K562 (cell line): ENCODE data around the gene NOSIP. TPM values are rescaled to one million over a fixed set of nuclear protein-coding genes. Genes with fewer than 3 reads are reported as not detected.

Experiments used
- CBX1 ChIP-seq: sonication (generic); IDR thresholded peaks from 2 replicates; pipeline ENCODE4 v1.6.1; 2016; ENCODE audit warnings: antibody characterized with exemption, low read depth, mild to moderate bottlenecking
- CEBPB ChIP-seq: fragments of 450-650 bp; IDR thresholded peaks from 2 replicates; pipeline ENCODE4 v1.6.1; 2016; ENCODE audit warnings: missing genetic modification characterization, missing compliant biosample characterization
- CTCFL ChIP-seq: IDR thresholded peaks from 2 replicates; pipeline ENCODE4 v1.6.1; 2011; ENCODE audit warnings: borderline replicate concordance, low read depth, mild to moderate bottlenecking, moderate library complexity, low read length; ENCODE audit not compliant: insufficient read depth, poor library complexity, severe bottlenecking
- KDM5B ChIP-seq: fragments of 200-600 bp; sonication (generic); IDR thresholded peaks from 2 replicates; pipeline ENCODE4 v1.6.1; 2012; ENCODE audit warnings: low read depth, mild to moderate bottlenecking, moderate library complexity, low read length, control low read depth, inconsistent platforms; ENCODE audit not compliant: insufficient replicate concordance
- MTA1 ChIP-seq: fragments of 450-650 bp; IDR thresholded peaks from 2 replicates; pipeline ENCODE4 v1.6.1; 2017; ENCODE audit warnings: borderline replicate concordance
- NFE2 ChIP-seq: IDR thresholded peaks from 2 replicates; pipeline ENCODE4 v1.6.1; 2014; ENCODE audit warnings: antibody characterized with exemption, low read depth
- NRF1 ChIP-seq, 2 experiments: fragments of 450-650 bp; IDR thresholded peaks in 1 of 2; conservative IDR thresholded peaks in 1 of 2; 2 replicates each; pipeline ENCODE4 v1.6.1; 2014; ENCODE audit warnings: mild to moderate bottlenecking in 2 of 2
- PTRF ChIP-seq: fragments of 450-650 bp; IDR thresholded peaks from 2 replicates; pipeline ENCODE4 v1.6.1; 2016; ENCODE audit warnings: mild to moderate bottlenecking, missing genetic modification characterization, missing compliant biosample characterization
- TFAM ChIP-seq: fragments of 250-450 bp; sonication (Bioruptor Pico); conservative IDR thresholded peaks from 2 replicates; pipeline ENCODE4 v1.5.0; 2021; ENCODE audit warnings: mild to moderate bottlenecking, moderate library complexity
- ZNF318 ChIP-seq, 2 experiments: fragments of 450-650 bp; IDR thresholded peaks; 2 replicates each; pipeline ENCODE4 v1.6.1; 2016; ENCODE audit warnings: mild to moderate bottlenecking in 2 of 2, borderline replicate concordance in 1 of 2, low read depth in 1 of 2, moderate library complexity in 1 of 2
- ZNF778 ChIP-seq: fragments of 450-650 bp; formaldehyde crosslinking; IDR thresholded peaks from 2 replicates; pipeline ENCODE4 v1.4.0; 2020; ENCODE audit warnings: mild to moderate bottlenecking, moderate library complexity
- polyA plus RNA-seq, 8 experiments: library from polyadenylated mRNA; depleted of rRNA in 4 of 8; stranded (reverse) in 5 of 8; unstranded in 3 of 8; fragments of >200 nt; fragmentation: Nextera tagmentation in 2 of 8; fragmentation: Illumina TruSeq in 1 of 8; extraction: Ambion mirVana in 2 of 8; extraction: Trizol in 1 of 8; gene quantifications; 2 replicates each; pipeline versions ENCODE4 v1.2.1 to v1.2.3, GENCODE V29; 2011 to 2014; ENCODE audit warnings: inconsistent platforms in 1 of 8, missing spikeins in 1 of 8
- total RNA-seq, 7 experiments: library from RNA; depleted of rRNA in 6 of 7; stranded (reverse); fragments of >200 nt in 6 of 7; fragmentation: Illumina TruSeq in 2 of 7; extraction: Trizol in 2 of 7; gene quantifications; 2 replicates each; pipeline versions ENCODE4 v1.2.1 to v1.2.3, GENCODE V29; 2011 to 2021; ENCODE audit warnings: low replicate concordance in 1 of 7
- TF ChIP-seq, protein P1 (sequence below): sonication (generic); formaldehyde crosslinking; IDR thresholded peaks from 2 replicates; pipeline ENCODE4 v1.8.0; 2022; ENCODE audit warnings: mild to moderate bottlenecking, missing genetic modification reagents
- TF ChIP-seq, protein P2 (sequence below): sonication (generic); formaldehyde crosslinking; IDR thresholded peaks from 2 replicates; pipeline ENCODE4 v1.8.1; 2023; ENCODE audit warnings: mild to moderate bottlenecking, missing genetic modification reagents

NOSIP gene
- total and polyA plus RNA-seq, 9 of the 15 experiments (the other 6 are each of a cell fraction or from before 2014, with no cell fraction given): 14.4 to 153 (median 79.9) TPM

GRCh38 chr19:49580264-49581006 lies at the start of gene NOSIP (continued):
- TF ChIP-seq ZNF318 (IDR thresholded peaks at IDR 0.05; ENCODE audit: borderline replicate concordance in 1 of 2, low read depth in 1 of 2) (no peak), CBX1 (no peak), CEBPB (no peak), NRF1 (conservative IDR thresholded peaks at IDR 0.05 in 1 of 2, IDR thresholded peaks at IDR 0.05 in 1 of 2) (peak in 1 of 2 experiments; percentile 21; a peak in 1 of 4 replicates), MTA1 (peak; percentile 42; the same call in 1 of the 2 replicates), KDM5B (peak; percentile 99), ZNF778 (no peak), TFAM (CRISPR knock-in tag) (no peak), CTCFL (no peak), PTRF (no peak), NFE2 (0 out of 2 replicates have a peak, but pooled peaks have one; percentile 29)
- TF ChIP-seq, protein P1, sequence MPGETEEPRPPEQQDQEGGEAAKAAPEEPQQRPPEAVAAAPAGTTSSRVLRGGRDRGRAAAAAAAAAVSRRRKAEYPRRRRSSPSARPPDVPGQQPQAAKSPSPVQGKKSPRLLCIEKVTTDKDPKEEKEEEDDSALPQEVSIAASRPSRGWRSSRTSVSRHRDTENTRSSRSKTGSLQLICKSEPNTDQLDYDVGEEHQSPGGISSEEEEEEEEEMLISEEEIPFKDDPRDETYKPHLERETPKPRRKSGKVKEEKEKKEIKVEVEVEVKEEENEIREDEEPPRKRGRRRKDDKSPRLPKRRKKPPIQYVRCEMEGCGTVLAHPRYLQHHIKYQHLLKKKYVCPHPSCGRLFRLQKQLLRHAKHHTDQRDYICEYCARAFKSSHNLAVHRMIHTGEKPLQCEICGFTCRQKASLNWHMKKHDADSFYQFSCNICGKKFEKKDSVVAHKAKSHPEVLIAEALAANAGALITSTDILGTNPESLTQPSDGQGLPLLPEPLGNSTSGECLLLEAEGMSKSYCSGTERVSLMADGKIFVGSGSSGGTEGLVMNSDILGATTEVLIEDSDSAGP (CRISPR knock-in tag): no peak
- TF ChIP-seq, protein P2, sequence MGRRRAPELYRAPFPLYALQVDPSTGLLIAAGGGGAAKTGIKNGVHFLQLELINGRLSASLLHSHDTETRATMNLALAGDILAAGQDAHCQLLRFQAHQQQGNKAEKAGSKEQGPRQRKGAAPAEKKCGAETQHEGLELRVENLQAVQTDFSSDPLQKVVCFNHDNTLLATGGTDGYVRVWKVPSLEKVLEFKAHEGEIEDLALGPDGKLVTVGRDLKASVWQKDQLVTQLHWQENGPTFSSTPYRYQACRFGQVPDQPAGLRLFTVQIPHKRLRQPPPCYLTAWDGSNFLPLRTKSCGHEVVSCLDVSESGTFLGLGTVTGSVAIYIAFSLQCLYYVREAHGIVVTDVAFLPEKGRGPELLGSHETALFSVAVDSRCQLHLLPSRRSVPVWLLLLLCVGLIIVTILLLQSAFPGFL (CRISPR knock-in tag): no peak
